SK-N-SH (cell line): ENCODE results near the gene COL1A2.

Experiments
- CTCF ChIP-seq: fragments of 200-600 bp; sonication (generic); IDR thresholded peaks from 2 replicates; pipeline ENCODE4 v1.6.1; 2017; ENCODE audit warnings: antibody characterized with exemption, mild to moderate bottlenecking, moderate library complexity
- GATA2 ChIP-seq: sonication (generic); formaldehyde crosslinking; IDR thresholded peaks from 2 replicates; pipeline ENCODE4 v1.5.0; 2020; ENCODE audit warnings: mild to moderate bottlenecking, missing genetic modification reagents
- JUND ChIP-seq: IDR thresholded peaks from 2 replicates; pipeline ENCODE4 v1.4.0; 2012
- MAX ChIP-seq: IDR thresholded peaks from 2 replicates; pipeline ENCODE4 v1.4.0; 2012; ENCODE audit warnings: low read depth
- MXI1 ChIP-seq: IDR thresholded peaks from 2 replicates; pipeline ENCODE4 v1.6.1; 2012; ENCODE audit warnings: mild to moderate bottlenecking, low read depth, low read length, improper control_type of control experiment
- RAD21 ChIP-seq: IDR thresholded peaks from 2 replicates; pipeline ENCODE4 v1.6.1; 2012; ENCODE audit warnings: mild to moderate bottlenecking, low read length
- YY1 ChIP-seq: IDR thresholded peaks from 2 replicates; pipeline ENCODE4 v1.4.0; 2012; ENCODE audit warnings: low read depth, mild to moderate bottlenecking

- TF ChIP-seq RAD21, result no peak
- no peak for TF ChIP-seq YY1
- TF ChIP-seq CTCF, result no peak
- TF ChIP-seq GATA2 (CRISPR knock-in tag), result no peak
- TF ChIP-seq MAX, result no peak
- TF ChIP-seq MXI1, result no peak
- TF ChIP-seq JUND, result no peak
Measured at GRCh38 chr7:94452239-94452638, 57.5 kb downstream of the COL1A2 start.
